Measurements from ENCODE around the gene MTMR3. TPM values are rescaled to one million over a fixed set of nuclear protein-coding genes. Genes with fewer than 3 reads are reported as not detected.
A peak's percentile ranks its signal among the peaks of the same experiment; 100 is the strongest.

Gene MTMR3
- total RNA-seq, 4 donors from 2014 or later: 17.2 to 77.8 (median 62.5) TPM

- H3K27me3 ChIP-seq: no peaks in the 10 kb centered on the region
- no peaks in the 10 kb centered on the region for H3K36me3 ChIP-seq
- H3K4me3 ChIP-seq: no peak overlapping the region
- TF ChIP-seq CTCF (IDR thresholded peaks at IDR 0.05) (no peak), POLR2A (IDR thresholded peaks at IDR 0.05) (no peak)
- no peaks in the 10 kb centered on the region for H3K9me3 ChIP-seq
- intact Hi-C loops (cut with DNase I; ENCODE audit: low total_unique reads): no loop called here
- peak overlapping the region in 1 of 2 donors; percentile 51 for H3K27ac ChIP-seq
- no peak for DNase-seq
- no peaks in the 10 kb centered on the region for H3K4me1 ChIP-seq
Observed at GRCh38 chr22:30031328-30031727, 148.4 kb downstream of the MTMR3 start.

GRCh38 chr22:30031764-30032455 lies 148.9 kb downstream of the MTMR3 start:
- Histone ChIP-seq H3K9me3 (no peaks in the 10 kb centered on the region), H3K27me3 (no peaks in the 10 kb centered on the region), H3K27ac (no peak overlapping the region), H3K36me3 (no peaks in the 10 kb centered on the region), H3K4me1 (no peaks in the 10 kb centered on the region), H3K4me3 (no peak overlapping the region)
- TF ChIP-seq POLR2A (IDR thresholded peaks at IDR 0.05) (no peak), CTCF (IDR thresholded peaks at IDR 0.05) (no peak)
- intact Hi-C loops (cut with DNase I; ENCODE audit: low total_unique reads): no loop called here
- no peak for DNase-seq

GRCh38 chr22:30033137-30033536 lies 150.2 kb downstream of the MTMR3 start:
- Histone ChIP-seq H3K27ac (no peak overlapping the region), H3K27me3 (no peaks in the 10 kb centered on the region), H3K4me3 (no peak overlapping the region), H3K4me1 (no peaks in the 10 kb centered on the region), H3K36me3 (no peaks in the 10 kb centered on the region), H3K9me3 (no peaks in the 10 kb centered on the region)
- TF ChIP-seq CTCF (IDR thresholded peaks at IDR 0.05): no peak
- TF ChIP-seq POLR2A (IDR thresholded peaks at IDR 0.05): no peak
- intact Hi-C loops (cut with DNase I; ENCODE audit: low total_unique reads): no loop called here
- no peak for DNase-seq

GRCh38 chr22:30033901-30034300 lies 150.9 kb downstream of the MTMR3 start:
- H3K4me3 ChIP-seq: no peak overlapping the region
- no peaks in the 10 kb centered on the region for H3K4me1 ChIP-seq

More at GRCh38 chr22:30033901-30034300, 150.9 kb downstream of the MTMR3 start:
- no peak for TF ChIP-seq CTCF (IDR thresholded peaks at IDR 0.05)
- TF ChIP-seq POLR2A (IDR thresholded peaks at IDR 0.05): no peak
- no peak for DNase-seq
- no peak overlapping the region for H3K27ac ChIP-seq
- H3K9me3 ChIP-seq: no peaks in the 10 kb centered on the region
- no peaks in the 10 kb centered on the region for H3K27me3 ChIP-seq
- intact Hi-C loops (cut with DNase I; ENCODE audit: low total_unique reads): no loop called here
- no peaks in the 10 kb centered on the region for H3K36me3 ChIP-seq
